Liver (tissue), 9 donors: ENCODE measurements around the gene SUPT20H. TPM values are rescaled to one million over a fixed set of nuclear protein-coding genes. Genes with fewer than 3 reads are reported as not detected.

Experiments
- DNase-seq: peaks from one replicate; pipeline ENCODE4 v3.0.0-alpha.2; 2017; ENCODE audit warnings: low spot score
- H3K27ac ChIP-seq, 2 donors: one replicate each; pipeline ENCODE4 v1.7.0; 2013; ENCODE audit warnings: inconsistent platforms in 2 of 2, low read length in 2 of 2, control low read depth in 1 of 2, low read depth in 1 of 2, mild to moderate bottlenecking in 1 of 2
- H3K27me3 ChIP-seq, 4 donors: one replicate each; pipeline versions ENCODE4 v1.6.1 to v1.7.0; 2013; ENCODE audit warnings: low read length in 3 of 4, inconsistent platforms in 1 of 4, mild to moderate bottlenecking in 1 of 4, moderate library complexity in 1 of 4; ENCODE audit not compliant: control insufficient read depth in 4 of 4, insufficient read depth in 4 of 4
- H3K36me3 ChIP-seq, 4 donors: one replicate each; pipeline versions ENCODE4 v1.6.1 to v1.7.0; 2013; ENCODE audit warnings: low read length in 3 of 4, mild to moderate bottlenecking in 3 of 4, low read depth in 1 of 4, moderate library complexity in 1 of 4; ENCODE audit not compliant: control insufficient read depth in 4 of 4, insufficient read depth in 3 of 4
- H3K4me1 ChIP-seq, 4 donors: one replicate each; pipeline versions ENCODE4 v1.6.1 to v1.7.0; 2013; ENCODE audit warnings: low read length in 3 of 4, mild to moderate bottlenecking in 3 of 4, moderate library complexity in 1 of 4; ENCODE audit not compliant: control insufficient read depth in 4 of 4, insufficient read depth in 4 of 4
- H3K4me3 ChIP-seq, 3 donors: one replicate each; pipeline versions ENCODE4 v1.6.1 to v1.7.0; 2013; ENCODE audit warnings: low read length in 3 of 3, control low read depth in 1 of 3, low read depth in 1 of 3, mild to moderate bottlenecking in 1 of 3
- H3K9ac ChIP-seq, 2 donors: one replicate each; pipeline ENCODE4 v1.7.0; 2013; ENCODE audit warnings: low read length in 2 of 2, mild to moderate bottlenecking in 2 of 2, moderate library complexity in 2 of 2, control low read depth in 1 of 2, low read depth in 1 of 2
- H3K9me3 ChIP-seq, 4 donors: one replicate each; pipeline versions ENCODE4 v1.6.1 to v1.7.0; 2013; ENCODE audit warnings: low read length in 3 of 4; ENCODE audit not compliant: control insufficient read depth in 4 of 4
- FOXA2 ChIP-seq: IDR thresholded peaks from 2 replicates; pipeline ENCODE4 v1.6.1; 2016; ENCODE audit warnings: antibody characterized with exemption
- GABPA ChIP-seq, 2 donors: IDR thresholded peaks in 1 of 2; conservative IDR thresholded peaks in 1 of 2; 2 replicates each; pipeline ENCODE4 v1.6.1; 2016; ENCODE audit warnings: antibody characterized with exemption in 2 of 2, mild to moderate bottlenecking in 1 of 2, moderate library complexity in 1 of 2
- HNF4A ChIP-seq, 2 donors: conservative IDR thresholded peaks; 2 replicates each; pipeline ENCODE4 v1.6.1; 2016; ENCODE audit warnings: antibody characterized with exemption in 2 of 2, mild to moderate bottlenecking in 2 of 2
- HNF4G ChIP-seq: IDR thresholded peaks from 2 replicates; pipeline ENCODE4 v1.6.1; 2016; ENCODE audit warnings: antibody characterized with exemption
- NR2F2 ChIP-seq: IDR thresholded peaks from 2 replicates; pipeline ENCODE4 v1.6.1; 2016; ENCODE audit warnings: antibody characterized with exemption
- RAD21 ChIP-seq, 2 donors: IDR thresholded peaks; 2 replicates each; pipeline ENCODE4 v1.6.1; 2016; ENCODE audit warnings: antibody characterized with exemption in 2 of 2, mild to moderate bottlenecking in 2 of 2
- RXRA ChIP-seq, 2 donors: IDR thresholded peaks; 2 replicates each; pipeline ENCODE4 v1.6.1; 2017 to 2018; ENCODE audit warnings: antibody characterized with exemption in 2 of 2, mild to moderate bottlenecking in 1 of 2
- SP1 ChIP-seq: IDR thresholded peaks from 2 replicates; pipeline ENCODE4 v1.6.1; 2018; ENCODE audit warnings: antibody characterized with exemption, mild to moderate bottlenecking
- TAF1 ChIP-seq: conservative IDR thresholded peaks from 2 replicates; pipeline ENCODE4 v1.6.1; 2016; ENCODE audit warnings: antibody characterized with exemption, mild to moderate bottlenecking
- YY1 ChIP-seq: IDR thresholded peaks from 2 replicates; pipeline ENCODE4 v1.6.1; 2016; ENCODE audit warnings: antibody characterized with exemption, mild to moderate bottlenecking
- WGBS: extraction: QIAGEN DNeasy Blood & Tissue Kit; methylation state at CpG from one replicate; pipeline ENCODE4 v1.1.7; 2013; 5-methylcytosine and 5-hydroxymethylcytosine counted together
- polyA plus RNA-seq, 2 donors: library from polyadenylated mRNA; stranded (reverse) in 1 of 2; unstranded in 1 of 2; fragments of 200-250 nt in 1 of 2; fragments of >200 nt in 1 of 2; fragmentation: Nextera tagmentation in 1 of 2; extraction: Ambion mirVana in 1 of 2; gene quantifications; one replicate each; pipeline versions ENCODE4 v1.2.1 to v1.2.3, GENCODE V29; 2013 to 2015
- total RNA-seq, 2 donors: library from RNA; depleted of rRNA; stranded (reverse); fragments of >200 nt; gene quantifications; one replicate each; pipeline ENCODE4 v1.2.3, GENCODE V29; 2014
- TF ChIP-seq, protein P1 (sequence below): fragments of 150-350 bp; IDR thresholded peaks from 2 replicates; pipeline ENCODE4 v1.5.1; 2017; ENCODE audit warnings: improper control_type of control experiment, low read depth, low read length; ENCODE audit not compliant: missing input control
- TF ChIP-seq, protein P2 (sequence below): IDR thresholded peaks from 2 replicates; pipeline ENCODE4 v1.6.1; 2016; ENCODE audit warnings: antibody characterized with exemption
- TF ChIP-seq, protein P3 (sequence below): IDR thresholded peaks from 2 replicates; pipeline ENCODE4 v1.6.1; 2016; ENCODE audit warnings: antibody characterized with exemption
- donor health status: healthy.
- donor health status: healthy.
- donor health status: healthy.
- donor health status: healthy.
- donor health status: healthy.

The SUPT20H gene
- total and polyA plus RNA-seq, 4 donors, result 6.5 to 23.1 (median 17.1) TPM

DNA sequence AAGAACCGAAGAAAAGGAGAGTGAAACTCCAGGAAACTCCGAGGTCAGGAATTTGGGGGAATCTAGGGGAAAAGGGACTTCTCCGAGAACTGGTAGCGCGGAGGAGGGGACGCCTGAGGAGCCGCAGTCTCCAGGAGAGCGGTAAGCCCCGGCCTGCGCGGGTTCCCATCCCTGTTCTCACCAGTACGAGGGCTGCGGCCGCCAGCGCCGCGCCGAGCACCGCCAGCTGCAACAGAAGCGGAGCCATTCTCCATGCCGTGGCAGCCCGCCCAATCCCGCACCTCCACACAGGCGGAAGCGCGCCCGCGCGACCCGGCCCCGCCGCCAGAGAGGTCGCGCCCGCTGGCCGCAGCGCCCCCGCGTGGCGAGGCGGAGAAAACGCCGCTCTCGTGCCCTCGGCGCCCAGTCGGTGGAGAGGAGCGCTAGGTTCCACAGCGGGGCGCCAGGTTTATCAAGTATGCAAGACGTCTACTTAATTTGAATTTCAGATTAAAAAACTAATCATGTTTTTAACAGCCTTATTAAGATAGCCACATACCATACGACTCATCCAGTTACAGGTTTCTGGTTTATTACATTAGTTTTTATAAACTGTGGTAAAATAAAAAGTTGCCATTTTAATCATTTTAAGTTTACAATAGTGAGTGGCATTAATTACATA, 60.3 kb downstream of the SUPT20H start, which contains the start of gene ALG5:
Gene ALG5 (minus strand): TSS at position 287 of the 661 bp plus-strand sequence. CDS start 40 bp downstream, at position 247.
- Histone ChIP-seq H3K9ac (peak within 1 kb of the TSS; percentile 95 to 97), H3K4me3 (peak within 1 kb of the TSS; percentile 95 to 100 (median 99)), H3K36me3 (peaks cover 0 to 17% (median 13%) of the 10 kb centered on the region in 4 donors), H3K27ac (peak within 1 kb of the TSS; percentile 98), H3K9me3 (no peaks in the 10 kb centered on the region), H3K4me1 (peaks cover 0 to 26% (median 17%) of the 10 kb centered on the region in 4 donors), H3K27me3 (no peaks in the 10 kb centered on the region)
- TF ChIP-seq YY1 (peak; percentile 77), GABPA (IDR thresholded peaks at IDR 0.05 in 1 of 2, conservative IDR thresholded peaks at IDR 0.05 in 1 of 2) (peak in 1 of 2 donors; percentile 69), RAD21 (IDR thresholded peaks at IDR 0.05) (peak in 1 of 2 donors; percentile 18), NR2F2 (no peak), TAF1 (peak; percentile 28)
- TF ChIP-seq, protein P1, sequence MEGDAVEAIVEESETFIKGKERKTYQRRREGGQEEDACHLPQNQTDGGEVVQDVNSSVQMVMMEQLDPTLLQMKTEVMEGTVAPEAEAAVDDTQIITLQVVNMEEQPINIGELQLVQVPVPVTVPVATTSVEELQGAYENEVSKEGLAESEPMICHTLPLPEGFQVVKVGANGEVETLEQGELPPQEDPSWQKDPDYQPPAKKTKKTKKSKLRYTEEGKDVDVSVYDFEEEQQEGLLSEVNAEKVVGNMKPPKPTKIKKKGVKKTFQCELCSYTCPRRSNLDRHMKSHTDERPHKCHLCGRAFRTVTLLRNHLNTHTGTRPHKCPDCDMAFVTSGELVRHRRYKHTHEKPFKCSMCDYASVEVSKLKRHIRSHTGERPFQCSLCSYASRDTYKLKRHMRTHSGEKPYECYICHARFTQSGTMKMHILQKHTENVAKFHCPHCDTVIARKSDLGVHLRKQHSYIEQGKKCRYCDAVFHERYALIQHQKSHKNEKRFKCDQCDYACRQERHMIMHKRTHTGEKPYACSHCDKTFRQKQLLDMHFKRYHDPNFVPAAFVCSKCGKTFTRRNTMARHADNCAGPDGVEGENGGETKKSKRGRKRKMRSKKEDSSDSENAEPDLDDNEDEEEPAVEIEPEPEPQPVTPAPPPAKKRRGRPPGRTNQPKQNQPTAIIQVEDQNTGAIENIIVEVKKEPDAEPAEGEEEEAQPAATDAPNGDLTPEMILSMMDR, result peak; percentile 91
- TF ChIP-seq, protein P2, sequence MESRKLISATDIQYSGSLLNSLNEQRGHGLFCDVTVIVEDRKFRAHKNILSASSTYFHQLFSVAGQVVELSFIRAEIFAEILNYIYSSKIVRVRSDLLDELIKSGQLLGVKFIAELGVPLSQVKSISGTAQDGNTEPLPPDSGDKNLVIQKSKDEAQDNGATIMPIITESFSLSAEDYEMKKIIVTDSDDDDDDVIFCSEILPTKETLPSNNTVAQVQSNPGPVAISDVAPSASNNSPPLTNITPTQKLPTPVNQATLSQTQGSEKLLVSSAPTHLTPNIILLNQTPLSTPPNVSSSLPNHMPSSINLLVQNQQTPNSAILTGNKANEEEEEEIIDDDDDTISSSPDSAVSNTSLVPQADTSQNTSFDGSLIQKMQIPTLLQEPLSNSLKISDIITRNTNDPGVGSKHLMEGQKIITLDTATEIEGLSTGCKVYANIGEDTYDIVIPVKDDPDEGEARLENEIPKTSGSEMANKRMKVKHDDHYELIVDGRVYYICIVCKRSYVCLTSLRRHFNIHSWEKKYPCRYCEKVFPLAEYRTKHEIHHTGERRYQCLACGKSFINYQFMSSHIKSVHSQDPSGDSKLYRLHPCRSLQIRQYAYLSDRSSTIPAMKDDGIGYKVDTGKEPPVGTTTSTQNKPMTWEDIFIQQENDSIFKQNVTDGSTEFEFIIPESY, result no peak
- under 1% methylated on average over 52 of the region's 52 CpGs for WGBS
- DNase-seq, result peak; percentile 94

DNA sequence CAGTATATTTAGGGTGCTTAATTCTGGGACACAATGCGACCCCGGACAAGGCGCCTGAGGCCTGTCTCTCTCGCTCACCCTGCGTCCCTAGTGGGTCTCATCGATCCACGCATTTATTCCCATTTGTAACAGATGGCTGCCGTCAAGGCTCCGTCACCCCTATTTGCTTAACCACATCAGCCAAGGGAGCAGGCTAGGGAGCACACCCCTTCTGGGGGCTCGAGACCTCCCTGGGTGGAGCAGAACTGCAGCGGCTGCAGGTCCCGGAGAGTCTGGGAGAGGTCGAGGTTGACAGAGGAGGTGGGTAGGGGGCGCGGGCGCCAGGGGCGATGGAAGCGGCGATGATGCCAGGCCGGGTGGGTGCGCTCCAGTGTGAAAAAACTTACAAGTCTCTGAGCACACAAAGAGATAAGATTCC, 60.9 kb downstream of the SUPT20H start:
- peak overlapping the region; percentile 95 to 99 (median 96) for H3K4me3 ChIP-seq
- under 1% methylated on average over 21 of the region's 21 CpGs for WGBS
- peak; percentile 41 for DNase-seq

More for the DNA sequence above, 60.9 kb downstream of the SUPT20H start:
- Histone ChIP-seq H3K27me3 (no peaks in the 10 kb centered on the region), H3K27ac (peak overlapping the region; percentile 98), H3K36me3 (peaks cover 0 to 21% (median 15%) of the 10 kb centered on the region in 4 donors), H3K9ac (peak overlapping the region; percentile 66 to 95), H3K4me1 (peaks cover 0 to 26% (median 17%) of the 10 kb centered on the region in 4 donors), H3K9me3 (no peaks in the 10 kb centered on the region)
- TF ChIP-seq HNF4G (no peak), HNF4A (conservative IDR thresholded peaks at IDR 0.05) (no peak), YY1 (no peak), FOXA2 (no peak), RAD21 (IDR thresholded peaks at IDR 0.05) (no peak), SP1 (no peak), TAF1 (no peak), RXRA (IDR thresholded peaks at IDR 0.05) (no peak)
- TF ChIP-seq, protein P3, sequence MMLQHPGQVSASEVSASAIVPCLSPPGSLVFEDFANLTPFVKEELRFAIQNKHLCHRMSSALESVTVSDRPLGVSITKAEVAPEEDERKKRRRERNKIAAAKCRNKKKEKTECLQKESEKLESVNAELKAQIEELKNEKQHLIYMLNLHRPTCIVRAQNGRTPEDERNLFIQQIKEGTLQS, result no peak
- TF ChIP-seq, protein P2, result no peak
